ENCODE measurements around the gene HEATR3. TPM values are rescaled to one million over a fixed set of nuclear protein-coding genes. Genes with fewer than 3 reads are reported as not detected.

The HEATR3 gene
- polyA plus RNA-seq, 3 donors: 10.4 to 40.6 (median 10.7) TPM

- no peaks in the 10 kb centered on the region for H3K4me1 ChIP-seq (ENCODE audit: control insufficient read depth in 1 of 2, insufficient read depth in 2 of 2, low read length in 2 of 2)
- no peaks in the 10 kb centered on the region for H4K20me1 ChIP-seq (ENCODE audit: insufficient read depth, low read length)
- H3K27ac Mint-ChIP-seq: no peak overlapping the region
- no peaks in the 10 kb centered on the region for H3K36me3 ChIP-seq (replicated peaks in 1 of 2; ENCODE audit: control insufficient read depth in 1 of 2, insufficient read depth in 2 of 2, low read length in 2 of 2)
- no peak overlapping the region for H2AFZ ChIP-seq (ENCODE audit: insufficient read depth, low read depth, low read length, poor library complexity, severe bottlenecking)
- no peaks in the 10 kb centered on the region for H3K27me3 ChIP-seq (ENCODE audit: control insufficient read depth in 2 of 2, insufficient read depth in 2 of 2, low read length in 2 of 2)
- H3K27me3 Mint-ChIP-seq (ENCODE audit: low read depth in 3 of 3): peaks cover 0 to 4% (median 0%) of the 10 kb centered on the region in 3 donors
- peaks cover 0 to 2% (median 0%) of the 10 kb centered on the region in 7 donors for H3K9me3 Mint-ChIP-seq
- WGBS (ENCODE audit: insufficient coverage): no CpG with 5 or more reads among the region's 2 CpGs
- no peak overlapping the region for H3K27ac ChIP-seq (ENCODE audit: low read depth in 1 of 2, low read length in 2 of 2)
- no peaks in the 10 kb centered on the region for H3K9me3 ChIP-seq (replicated peaks in 1 of 2; ENCODE audit: control insufficient read depth in 1 of 2, insufficient read depth in 1 of 2, low read length in 2 of 2)
- H3K4me3 Mint-ChIP-seq: no peak overlapping the region
- intact Hi-C loops (cut with micrococcal nuclease): no loop called here
- no peak for TF ChIP-seq CTCF (IDR thresholded peaks at IDR 0.05)
- H3K4me1 Mint-ChIP-seq: no peaks in the 10 kb centered on the region
- H3K36me3 Mint-ChIP-seq: no peaks in the 10 kb centered on the region
- no peak for DNase-seq
- H3K4me2 ChIP-seq (replicated peaks; ENCODE audit: extremely low read depth, low read length, poor library complexity, severe bottlenecking): no peak overlapping the region
- H3K4me3 ChIP-seq (replicated peaks in 1 of 3; ENCODE audit: low read depth in 2 of 3, low read length in 3 of 3): no peak overlapping the region
- H3K79me2 ChIP-seq (ENCODE audit: insufficient read depth, low read length): no peaks in the 10 kb centered on the region
- no peak overlapping the region for H3K9ac ChIP-seq (ENCODE audit: insufficient read depth, low read length, poor library complexity, severe bottlenecking)
Measured at GRCh38 chr16:50144211-50144610, 78.4 kb downstream of the HEATR3 start.

- H3K27me3 Mint-ChIP-seq (ENCODE audit: low read depth in 3 of 3): peaks cover 0 to 4% (median 0%) of the 10 kb centered on the region in 3 donors
- H3K4me1 Mint-ChIP-seq: peaks cover 2% of the 10 kb centered on the region
- no peaks in the 10 kb centered on the region for H3K36me3 Mint-ChIP-seq
- H3K36me3 ChIP-seq (replicated peaks in 1 of 2; ENCODE audit: control insufficient read depth in 1 of 2, insufficient read depth in 2 of 2, low read length in 2 of 2): no peaks in the 10 kb centered on the region
- no peak overlapping the region for H3K9ac ChIP-seq (ENCODE audit: insufficient read depth, low read length, poor library complexity, severe bottlenecking)
- H3K79me2 ChIP-seq (ENCODE audit: insufficient read depth, low read length): no peaks in the 10 kb centered on the region
- no peak for DNase-seq
- no peak overlapping the region for H3K27ac ChIP-seq (ENCODE audit: low read depth in 1 of 2, low read length in 2 of 2)
- no peaks in the 10 kb centered on the region for H4K20me1 ChIP-seq (ENCODE audit: insufficient read depth, low read length)
- peak overlapping the region; percentile 17 for H2AFZ ChIP-seq (ENCODE audit: insufficient read depth, low read depth, low read length, poor library complexity, severe bottlenecking)
- H3K4me1 ChIP-seq (ENCODE audit: control insufficient read depth in 1 of 2, insufficient read depth in 2 of 2, low read length in 2 of 2): peaks cover 0 to 1% of the 10 kb centered on the region in 2 donors
- intact Hi-C loops (cut with micrococcal nuclease): no loop called here
- H3K9me3 Mint-ChIP-seq: no peaks in the 10 kb centered on the region
- no peak overlapping the region for H3K27ac Mint-ChIP-seq
- no peak overlapping the region for H3K4me3 Mint-ChIP-seq
- no peaks in the 10 kb centered on the region for H3K27me3 ChIP-seq (ENCODE audit: control insufficient read depth in 2 of 2, insufficient read depth in 2 of 2, low read length in 2 of 2)
- no peaks in the 10 kb centered on the region for H3K9me3 ChIP-seq (replicated peaks in 1 of 2; ENCODE audit: control insufficient read depth in 1 of 2, insufficient read depth in 1 of 2, low read length in 2 of 2)
- H3K4me3 ChIP-seq (replicated peaks in 1 of 3; ENCODE audit: low read depth in 2 of 3, low read length in 3 of 3): no peak overlapping the region
- WGBS (ENCODE audit: insufficient coverage): 93% methylated on average over 7 of the region's 9 CpGs
- no peak overlapping the region for H3K4me2 ChIP-seq (replicated peaks; ENCODE audit: extremely low read depth, low read length, poor library complexity, severe bottlenecking)
- no peak for TF ChIP-seq CTCF (IDR thresholded peaks at IDR 0.05)
Measured at GRCh38 chr16:50146479-50147435, 81.0 kb downstream of the HEATR3 start.
